Measurements from ENCODE around the gene ZNF775.
A peak's percentile ranks its signal among the peaks of the same experiment; 100 is the strongest.

ZNF775 gene

DNA sequence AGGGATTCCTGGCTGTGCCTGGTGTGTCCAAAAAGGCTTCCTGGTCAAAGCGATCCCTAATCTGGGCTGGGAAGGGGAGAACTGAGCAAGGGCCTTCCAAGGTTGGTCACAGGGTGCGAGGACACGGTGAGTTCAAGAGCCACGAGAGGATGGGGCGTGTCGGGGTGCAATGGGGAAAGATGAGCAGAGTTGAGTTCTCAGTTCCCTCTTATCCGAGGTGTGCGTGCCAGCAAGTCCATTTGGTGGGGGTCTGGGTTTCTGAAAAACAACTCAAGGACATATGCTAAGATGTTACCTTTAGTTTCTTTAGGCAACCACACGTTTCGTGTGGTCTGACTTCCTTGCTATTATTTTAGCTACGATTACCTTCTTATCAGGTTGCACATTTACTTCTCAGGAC, 1.3 kb downstream of the ZNF775 start:
- TF ChIP-seq, protein P1, sequence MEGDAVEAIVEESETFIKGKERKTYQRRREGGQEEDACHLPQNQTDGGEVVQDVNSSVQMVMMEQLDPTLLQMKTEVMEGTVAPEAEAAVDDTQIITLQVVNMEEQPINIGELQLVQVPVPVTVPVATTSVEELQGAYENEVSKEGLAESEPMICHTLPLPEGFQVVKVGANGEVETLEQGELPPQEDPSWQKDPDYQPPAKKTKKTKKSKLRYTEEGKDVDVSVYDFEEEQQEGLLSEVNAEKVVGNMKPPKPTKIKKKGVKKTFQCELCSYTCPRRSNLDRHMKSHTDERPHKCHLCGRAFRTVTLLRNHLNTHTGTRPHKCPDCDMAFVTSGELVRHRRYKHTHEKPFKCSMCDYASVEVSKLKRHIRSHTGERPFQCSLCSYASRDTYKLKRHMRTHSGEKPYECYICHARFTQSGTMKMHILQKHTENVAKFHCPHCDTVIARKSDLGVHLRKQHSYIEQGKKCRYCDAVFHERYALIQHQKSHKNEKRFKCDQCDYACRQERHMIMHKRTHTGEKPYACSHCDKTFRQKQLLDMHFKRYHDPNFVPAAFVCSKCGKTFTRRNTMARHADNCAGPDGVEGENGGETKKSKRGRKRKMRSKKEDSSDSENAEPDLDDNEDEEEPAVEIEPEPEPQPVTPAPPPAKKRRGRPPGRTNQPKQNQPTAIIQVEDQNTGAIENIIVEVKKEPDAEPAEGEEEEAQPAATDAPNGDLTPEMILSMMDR (IDR thresholded peaks at IDR 0.05; ENCODE audit: low read depth, low read length, missing control alignments) = no peak
- peak overlapping the region; percentile 84 for H3K4me3 ChIP-seq (ENCODE audit: low read depth, low read length)
- DNase-seq (ENCODE audit: low read depth) = no peak
- in situ Hi-C loops (cut with HindIII; ENCODE audit: low sequenced_read_pairs) = no loop called here

DNA sequence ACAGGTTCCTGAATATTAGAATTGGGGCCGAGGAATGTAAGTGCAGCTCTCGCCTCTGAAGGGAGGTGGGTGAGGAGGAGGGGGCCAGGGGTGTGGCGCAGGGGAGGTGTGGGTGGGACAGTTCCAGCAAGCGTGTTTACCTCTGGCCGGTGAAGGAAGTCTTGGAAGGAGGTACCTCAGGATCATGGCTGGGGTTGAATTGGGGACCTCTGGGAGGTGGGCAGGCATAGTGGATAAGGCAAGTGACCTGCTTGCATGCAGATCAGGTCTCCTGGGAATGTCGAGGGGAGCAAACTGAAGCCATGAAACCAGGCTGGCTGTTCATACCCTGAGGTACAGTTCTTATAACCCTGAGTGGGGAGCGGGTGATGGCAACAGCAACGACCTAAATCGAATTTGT, 2.0 kb downstream of the ZNF775 start:
- DNase-seq (ENCODE audit: low read depth) = no peak
- in situ Hi-C loops (cut with HindIII; ENCODE audit: low sequenced_read_pairs) = no loop called here
- no peak overlapping the region for H3K4me3 ChIP-seq (ENCODE audit: low read depth, low read length)
- TF ChIP-seq, protein P1 (IDR thresholded peaks at IDR 0.05; ENCODE audit: low read depth, low read length, missing control alignments) = no peak

DNA sequence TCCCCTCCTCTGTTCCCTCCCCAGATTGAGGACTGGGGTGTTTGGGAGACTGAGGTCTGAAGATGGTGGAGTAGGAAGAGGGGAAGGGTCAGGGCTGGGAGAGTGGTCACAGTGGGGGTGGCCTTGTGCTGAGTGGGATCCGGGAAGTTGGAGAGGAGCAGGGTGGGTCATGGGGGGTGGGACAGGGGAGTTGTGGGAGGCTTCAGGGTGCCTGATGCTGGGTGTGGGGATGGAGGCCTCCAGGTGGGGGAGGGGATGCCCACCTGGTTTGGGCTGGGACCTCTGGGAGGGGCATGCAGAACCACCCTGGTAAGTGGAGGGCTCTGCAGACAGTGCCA, 2.6 kb downstream of the ZNF775 start:
- in situ Hi-C loops (cut with HindIII; ENCODE audit: low sequenced_read_pairs) = no loop called here
- DNase-seq (ENCODE audit: low read depth) = no peak
- no peak overlapping the region for H3K4me3 ChIP-seq (ENCODE audit: low read depth, low read length)
- TF ChIP-seq, protein P1 (IDR thresholded peaks at IDR 0.05; ENCODE audit: low read depth, low read length, missing control alignments) = no peak

DNA sequence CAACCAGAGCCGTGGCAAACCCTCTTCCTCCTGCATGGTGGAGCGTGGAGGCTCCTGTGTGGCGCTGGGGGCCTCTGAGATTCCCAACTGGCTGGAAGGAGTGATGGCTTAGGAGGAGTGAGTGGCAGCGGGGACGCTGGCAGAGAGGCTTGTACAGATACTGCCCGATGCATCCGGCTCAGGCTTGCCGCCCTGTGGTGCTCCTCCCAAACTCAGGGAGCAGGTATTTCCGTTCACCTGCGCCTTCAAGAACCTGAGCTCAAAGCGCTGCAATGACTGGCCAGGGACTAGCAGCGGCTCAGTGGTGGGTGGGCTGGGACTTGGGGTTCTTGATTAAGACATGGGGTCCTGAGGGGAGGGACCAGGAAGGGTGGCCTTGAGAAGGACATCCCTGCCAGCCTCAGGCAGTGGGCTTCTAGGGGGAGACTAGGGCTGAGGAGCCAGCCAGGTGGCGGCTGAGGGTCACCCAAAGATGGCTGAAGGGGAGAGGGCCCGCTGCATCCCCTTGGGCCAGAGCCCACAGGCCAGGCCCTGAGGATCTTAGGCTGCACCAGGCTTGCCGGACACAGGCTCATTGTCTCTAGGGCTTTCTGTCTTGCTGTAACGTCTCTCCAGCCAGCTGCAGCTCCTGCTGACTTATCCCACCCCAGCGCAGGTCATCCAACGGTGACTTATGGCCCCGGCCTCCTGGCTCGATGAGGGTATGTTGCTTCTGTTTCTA, 3.2 kb downstream of the ZNF775 start:
- in situ Hi-C loops (cut with HindIII; ENCODE audit: low sequenced_read_pairs) = no loop called here
- no peak overlapping the region for H3K4me3 ChIP-seq (ENCODE audit: low read depth, low read length)
- TF ChIP-seq, protein P1 (IDR thresholded peaks at IDR 0.05; ENCODE audit: low read depth, low read length, missing control alignments) = no peak
- DNase-seq (ENCODE audit: low read depth) = no peak

DNA sequence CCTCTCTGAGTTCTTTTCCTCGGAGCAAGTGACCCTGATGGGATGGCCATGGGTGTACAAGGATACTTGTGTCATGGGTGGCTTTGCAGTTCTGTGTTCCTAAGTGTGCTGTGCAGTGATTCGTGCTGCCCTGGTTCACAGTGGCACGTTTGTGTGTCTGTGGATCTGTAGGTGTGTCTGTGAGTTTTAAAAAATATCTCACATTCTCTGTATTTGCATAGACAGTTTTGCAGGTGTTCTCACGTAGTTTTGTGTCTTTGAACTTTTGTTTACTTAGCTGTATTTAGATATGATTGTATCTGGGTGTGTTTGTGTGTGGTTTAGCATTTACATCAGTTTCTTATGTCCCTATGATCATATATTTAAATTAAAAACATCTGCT, 3.7 kb downstream of the ZNF775 start:
- in situ Hi-C loops (cut with HindIII; ENCODE audit: low sequenced_read_pairs) = no loop called here
- H3K4me3 ChIP-seq (ENCODE audit: low read depth, low read length) = no peak overlapping the region
- no peak for DNase-seq (ENCODE audit: low read depth)
- TF ChIP-seq, protein P1 (IDR thresholded peaks at IDR 0.05; ENCODE audit: low read depth, low read length, missing control alignments) = no peak

DNA sequence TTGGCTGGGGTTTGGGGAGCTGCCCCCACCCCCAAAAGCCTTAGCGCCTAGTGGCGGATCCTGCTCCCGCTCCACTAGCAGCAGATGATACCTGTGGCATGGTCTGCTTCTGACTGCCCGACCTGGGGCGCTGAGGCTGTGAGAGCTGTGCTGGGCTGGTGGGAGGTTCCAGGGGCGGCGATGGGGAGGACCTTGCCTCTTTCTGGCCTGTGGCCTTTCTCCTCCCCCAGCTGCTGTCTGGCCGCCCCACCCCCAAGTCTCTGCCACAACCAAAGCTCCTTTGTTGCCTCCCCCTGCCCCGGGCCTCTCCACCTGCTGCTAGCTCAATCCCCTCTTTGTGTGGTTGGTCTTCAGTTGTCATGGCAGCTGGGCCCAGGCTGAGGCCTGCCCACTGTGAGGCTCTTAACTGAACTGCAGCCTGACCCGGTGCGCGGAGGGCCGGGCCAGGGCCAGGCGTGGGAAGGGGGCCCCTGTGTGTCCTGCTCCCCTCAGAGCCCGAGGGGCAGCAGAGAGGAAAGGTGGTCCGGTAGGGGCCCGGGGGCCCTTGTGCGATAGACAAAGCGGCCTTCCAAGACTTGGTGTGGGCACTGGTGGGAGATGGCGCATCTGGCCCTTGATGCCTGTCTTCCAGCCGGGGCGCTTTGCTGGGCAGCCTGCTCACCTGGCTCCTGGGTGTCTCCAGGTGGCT, 4.7 kb downstream of the ZNF775 start:
- DNase-seq (ENCODE audit: low read depth) = no peak
- no peak overlapping the region for H3K4me3 ChIP-seq (ENCODE audit: low read depth, low read length)
- TF ChIP-seq, protein P1 (IDR thresholded peaks at IDR 0.05; ENCODE audit: low read depth, low read length, missing control alignments) = no peak
- in situ Hi-C loops (cut with HindIII; ENCODE audit: low sequenced_read_pairs) = no loop called here
